HL-60 (cell line): ENCODE data around the gene ASIC5.
A peak's percentile ranks its signal among the peaks of the same experiment; 100 is the strongest.

Source experiments
- GABPA ChIP-seq: IDR thresholded peaks from 2 replicates; pipeline ENCODE4 v1.6.1; 2012; ENCODE audit warnings: low read depth
- REST ChIP-seq: IDR thresholded peaks from 2 replicates; pipeline ENCODE4 v1.6.1; 2012; ENCODE audit warnings: low read depth; ENCODE audit not compliant: insufficient replicate concordance
- TF ChIP-seq, protein P1 (sequence below): IDR thresholded peaks from one replicate; pipeline ENCODE4 v1.5.1; 2011; ENCODE audit warnings: low read length, control low read depth, inconsistent platforms; ENCODE audit not compliant: insufficient read depth

DNA sequence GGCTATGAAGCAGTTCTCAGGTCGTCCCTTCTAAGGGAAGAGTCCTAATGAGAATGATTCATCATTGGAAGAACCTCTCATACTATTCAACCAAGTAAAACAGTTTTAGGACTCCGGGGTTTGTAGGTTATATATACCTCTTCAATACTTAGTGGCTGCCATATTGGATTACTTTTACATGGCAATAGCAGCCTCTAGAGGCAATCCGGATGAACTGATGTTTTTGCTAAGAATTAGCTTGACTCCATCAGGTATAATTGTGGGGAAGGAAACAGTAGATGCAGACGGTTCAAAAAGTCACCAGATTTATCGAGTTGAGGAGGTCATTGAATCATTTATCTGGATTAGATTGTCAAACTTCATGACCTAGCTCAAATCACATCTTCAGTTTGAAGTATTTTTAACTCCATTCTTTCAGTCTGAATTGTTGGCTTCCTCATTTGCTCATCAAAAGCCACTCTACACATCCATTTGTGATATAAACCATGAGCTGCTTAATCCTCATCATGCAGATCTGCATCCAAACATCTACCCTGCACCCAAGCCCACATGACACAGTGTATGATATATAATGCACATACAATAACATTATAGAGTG, 78.9 kb downstream of the ASIC5 start:
- TF ChIP-seq, protein P1, sequence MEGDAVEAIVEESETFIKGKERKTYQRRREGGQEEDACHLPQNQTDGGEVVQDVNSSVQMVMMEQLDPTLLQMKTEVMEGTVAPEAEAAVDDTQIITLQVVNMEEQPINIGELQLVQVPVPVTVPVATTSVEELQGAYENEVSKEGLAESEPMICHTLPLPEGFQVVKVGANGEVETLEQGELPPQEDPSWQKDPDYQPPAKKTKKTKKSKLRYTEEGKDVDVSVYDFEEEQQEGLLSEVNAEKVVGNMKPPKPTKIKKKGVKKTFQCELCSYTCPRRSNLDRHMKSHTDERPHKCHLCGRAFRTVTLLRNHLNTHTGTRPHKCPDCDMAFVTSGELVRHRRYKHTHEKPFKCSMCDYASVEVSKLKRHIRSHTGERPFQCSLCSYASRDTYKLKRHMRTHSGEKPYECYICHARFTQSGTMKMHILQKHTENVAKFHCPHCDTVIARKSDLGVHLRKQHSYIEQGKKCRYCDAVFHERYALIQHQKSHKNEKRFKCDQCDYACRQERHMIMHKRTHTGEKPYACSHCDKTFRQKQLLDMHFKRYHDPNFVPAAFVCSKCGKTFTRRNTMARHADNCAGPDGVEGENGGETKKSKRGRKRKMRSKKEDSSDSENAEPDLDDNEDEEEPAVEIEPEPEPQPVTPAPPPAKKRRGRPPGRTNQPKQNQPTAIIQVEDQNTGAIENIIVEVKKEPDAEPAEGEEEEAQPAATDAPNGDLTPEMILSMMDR, result peak; percentile 68
- TF ChIP-seq REST (no peak), GABPA (no peak)
